Measurements from ENCODE around the gene GP1BB.
"Not testable (repeated sequence)": the region's sequence is repeated elsewhere in the genome, so short reads cannot be mapped to it uniquely, and the experiment has no call there.

GP1BB gene

DNA sequence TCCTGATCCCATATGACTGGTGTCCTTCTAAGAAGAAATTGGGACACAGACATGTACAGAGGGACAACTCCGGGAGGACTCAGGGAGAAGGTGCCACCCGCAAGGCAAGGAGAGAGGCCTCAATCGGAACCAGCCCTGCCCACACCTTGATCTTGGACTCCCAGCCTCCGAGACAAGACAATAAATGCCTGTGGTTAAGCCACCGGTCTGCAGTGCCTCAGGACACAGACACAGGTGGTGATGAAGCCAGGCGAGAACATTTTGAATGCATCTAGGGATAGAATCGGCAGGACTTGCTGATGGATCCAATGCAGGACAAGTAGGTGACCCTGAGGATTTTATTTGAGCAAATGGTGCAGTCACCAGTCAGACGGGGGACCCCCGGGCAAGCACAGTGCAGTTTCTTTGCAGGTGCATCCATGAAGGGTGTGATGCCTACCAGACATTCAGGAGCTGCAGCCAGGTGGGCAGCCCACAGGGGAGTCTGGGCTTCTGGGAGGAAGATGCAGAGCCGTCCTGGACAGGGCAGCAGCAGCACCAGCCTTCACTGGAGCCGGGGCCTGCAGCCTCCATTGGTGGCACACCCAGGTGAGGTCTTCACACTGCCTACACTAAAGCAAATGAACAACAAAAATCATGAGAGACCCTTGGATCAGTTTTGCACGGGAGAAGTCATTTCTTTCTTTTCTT lies 29.2 kb upstream of the GP1BB start:
- no peak for DNase-seq (ENCODE audit: low read depth)

DNA sequence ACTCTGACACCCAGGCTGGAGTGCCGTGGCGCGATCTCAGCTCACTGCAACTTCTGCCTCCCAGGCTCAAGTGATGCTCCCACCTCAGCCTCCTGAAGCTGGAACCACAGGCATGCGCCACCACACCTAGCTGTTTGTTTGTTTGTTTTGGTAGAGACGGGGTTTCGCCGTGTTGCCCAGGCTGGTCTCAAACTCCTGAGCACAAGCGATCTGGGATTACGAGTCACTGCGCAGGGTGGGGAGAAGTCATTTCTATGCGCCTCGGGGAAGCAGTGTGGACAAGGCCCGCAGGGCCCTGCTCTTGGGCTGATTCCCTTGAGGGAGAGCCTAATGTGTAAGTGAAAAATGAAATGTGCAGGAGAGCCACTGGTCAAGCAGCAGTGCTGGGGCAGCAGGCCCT lies 28.6 kb upstream of the GP1BB start:
- DNase-seq (ENCODE audit: low read depth): no peak

DNA sequence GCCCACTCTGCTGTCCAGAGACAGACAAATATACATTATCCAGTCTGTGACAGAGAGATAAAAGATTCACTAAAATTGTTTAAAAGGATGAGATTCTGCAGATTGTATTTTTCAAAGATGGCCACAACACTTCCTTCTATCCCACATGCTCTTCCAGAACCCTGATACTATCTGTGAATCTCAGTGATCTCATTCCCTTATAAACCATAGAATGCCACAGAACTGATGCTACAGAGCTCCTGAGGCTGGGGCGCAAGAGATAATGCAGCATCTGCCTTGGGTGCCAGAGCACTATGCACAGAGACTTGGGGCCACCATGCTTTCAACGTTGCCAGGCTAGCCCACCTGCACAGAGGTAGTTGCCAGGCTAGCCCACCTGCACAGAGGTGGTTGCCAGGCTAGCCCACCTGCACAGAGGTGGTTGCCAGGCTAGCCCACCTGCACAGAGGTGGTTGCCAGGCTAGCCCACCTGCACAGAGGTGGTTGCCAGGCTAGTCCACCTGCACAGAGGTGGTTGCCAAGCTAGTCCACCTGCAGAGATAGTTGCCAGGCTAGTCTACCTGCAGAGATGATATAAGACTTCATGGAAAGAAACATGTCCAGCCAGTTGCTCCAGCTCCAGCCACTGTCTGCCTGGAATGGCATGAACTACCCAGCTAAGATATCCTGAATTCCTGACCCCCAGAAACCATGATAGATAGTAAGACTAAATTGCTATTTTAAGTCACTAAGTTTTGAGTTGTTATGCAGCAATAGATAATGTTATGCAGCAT lies 26.6 kb upstream of the GP1BB start:
- no peak for DNase-seq (ENCODE audit: low read depth)

DNA sequence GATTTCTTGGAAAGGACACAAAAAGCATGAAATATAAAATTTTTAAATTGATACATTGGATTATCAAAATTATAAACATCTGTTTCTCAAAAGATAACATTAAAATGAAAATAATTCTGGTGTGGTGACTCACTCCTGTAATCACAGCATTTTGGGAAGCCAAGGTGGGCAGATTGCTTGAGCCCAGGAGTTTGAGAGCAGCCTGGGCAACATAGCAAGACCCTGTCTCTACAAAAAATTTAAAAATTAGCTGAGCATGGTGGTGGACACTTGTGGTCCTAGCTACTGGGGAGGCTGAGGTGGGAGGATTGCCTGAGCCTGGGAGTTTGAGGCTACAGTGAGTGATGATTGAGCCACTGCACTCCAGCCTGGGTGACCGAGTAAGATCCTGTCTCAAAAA lies 25.5 kb upstream of the GP1BB start:
- DNase-seq (ENCODE audit: low read depth): not testable (repeated sequence)

DNA sequence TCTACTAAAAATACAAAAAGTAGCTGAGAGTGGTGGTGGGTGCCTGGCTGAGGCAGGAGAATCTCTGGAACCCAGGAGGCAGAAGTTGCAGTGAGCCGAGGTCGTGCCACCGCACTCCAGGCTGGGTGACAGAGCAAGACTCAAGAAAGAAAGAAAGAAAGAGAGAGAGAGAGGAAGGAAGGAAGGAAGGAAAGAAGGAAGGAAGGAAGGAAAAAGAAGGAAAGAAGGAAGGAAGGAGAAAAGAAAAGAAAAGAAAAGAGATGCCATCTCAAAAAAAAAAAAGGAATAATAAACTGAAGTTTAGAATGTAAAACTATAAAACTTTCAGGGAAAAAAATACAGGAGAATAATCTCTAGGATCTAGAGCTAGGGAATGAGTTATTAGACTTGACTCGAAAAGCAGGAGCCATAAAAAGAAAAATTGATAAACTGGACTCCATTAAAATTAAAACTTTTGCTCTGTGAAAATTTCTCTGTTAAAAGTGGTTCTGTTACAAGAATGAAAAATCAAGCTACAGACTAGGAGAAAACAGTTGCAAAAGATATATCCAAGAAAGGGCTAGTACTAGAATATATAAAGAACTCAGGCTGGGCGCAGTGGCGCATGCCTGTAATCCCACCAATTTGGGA lies 22.4 kb upstream of the GP1BB start:
- DNase-seq (ENCODE audit: low read depth): no peak

DNA sequence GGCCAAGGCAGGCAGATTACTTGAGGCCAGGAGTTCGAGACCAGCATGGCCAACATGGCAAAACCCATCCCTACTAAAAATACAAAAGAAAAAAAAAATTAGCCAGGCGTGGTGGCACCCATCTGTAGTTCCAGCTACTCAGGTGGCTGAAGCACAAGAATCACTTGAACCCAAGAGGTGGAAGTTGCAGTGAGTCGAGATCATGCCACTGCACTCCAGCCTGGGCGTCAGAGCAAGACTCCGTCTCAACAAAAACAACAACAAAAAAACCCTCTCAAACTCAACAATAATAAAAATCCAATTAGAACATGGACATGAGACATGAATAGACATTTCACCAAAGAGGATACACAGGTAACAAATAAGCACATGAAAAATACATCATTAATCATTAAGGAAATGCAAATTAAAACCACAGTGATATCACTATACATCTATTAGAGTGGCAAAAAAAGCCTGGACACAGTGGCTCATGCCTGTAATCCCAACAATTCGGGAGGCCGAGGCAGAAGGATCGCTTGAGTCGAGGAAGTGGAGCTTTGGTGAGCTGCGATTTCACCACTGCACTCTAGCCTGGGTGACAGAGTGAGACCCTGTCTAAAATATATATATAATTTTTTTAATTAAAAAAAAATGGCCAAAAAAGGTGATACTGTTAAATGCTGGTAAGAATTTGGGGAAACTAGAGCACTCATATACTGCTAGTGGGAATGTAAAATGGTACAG lies 21.8 kb upstream of the GP1BB start:
- no peak for DNase-seq (ENCODE audit: low read depth)

DNA sequence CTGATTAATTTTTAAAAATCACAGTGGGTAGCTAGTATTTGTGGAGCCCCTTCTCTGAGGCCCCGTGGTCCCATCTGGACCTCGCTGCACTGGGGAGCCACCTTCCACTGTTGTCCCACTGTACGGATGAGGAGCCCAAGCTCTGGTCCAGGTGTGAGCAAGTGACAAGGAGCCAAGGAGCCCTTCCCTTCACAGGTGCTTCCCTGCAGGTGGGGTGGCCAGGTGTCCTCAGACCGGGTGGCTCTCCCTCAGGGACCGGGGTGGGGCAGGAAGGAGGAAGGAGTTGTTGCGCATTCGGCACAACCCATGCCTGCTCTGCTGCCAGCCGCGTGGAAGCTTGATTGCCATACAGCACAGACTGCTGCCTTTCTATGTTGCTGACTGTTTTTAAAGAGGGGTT lies 19.5 kb upstream of the GP1BB start:
- no peak for DNase-seq (ENCODE audit: low read depth)

DNA sequence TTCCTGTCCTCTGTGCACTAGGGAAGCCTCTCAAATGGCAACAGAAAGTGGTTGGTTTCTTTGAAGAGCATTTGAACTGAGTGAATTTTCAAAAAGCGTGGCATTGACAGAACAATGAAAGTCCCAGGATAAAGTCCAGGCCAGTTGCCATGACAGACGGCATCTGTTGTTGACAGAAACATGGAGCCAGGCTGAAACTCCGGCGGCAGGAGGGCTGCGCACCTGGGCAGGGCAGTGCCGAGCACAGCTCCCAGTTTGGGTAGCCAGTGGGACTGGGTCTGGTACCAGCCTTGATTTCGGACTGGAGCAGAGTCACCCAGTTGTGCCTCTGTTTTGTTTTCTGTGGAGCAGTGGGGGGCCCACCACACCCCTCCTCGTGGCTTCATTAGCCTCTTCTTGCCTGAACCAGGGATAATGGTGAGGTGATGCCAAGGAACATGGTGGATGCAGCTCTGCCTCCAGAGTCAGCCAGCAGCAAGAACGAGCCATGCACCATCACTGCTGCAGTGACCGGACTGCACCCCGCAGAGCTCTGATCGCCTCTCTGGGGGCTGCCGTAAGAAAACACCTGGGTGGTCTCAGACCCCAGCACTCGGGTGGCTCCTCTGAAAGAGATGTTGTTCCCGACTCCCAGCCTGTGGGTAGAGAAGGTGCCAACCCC lies 18.9 kb upstream of the GP1BB start:
- no peak for DNase-seq (ENCODE audit: low read depth)

DNA sequence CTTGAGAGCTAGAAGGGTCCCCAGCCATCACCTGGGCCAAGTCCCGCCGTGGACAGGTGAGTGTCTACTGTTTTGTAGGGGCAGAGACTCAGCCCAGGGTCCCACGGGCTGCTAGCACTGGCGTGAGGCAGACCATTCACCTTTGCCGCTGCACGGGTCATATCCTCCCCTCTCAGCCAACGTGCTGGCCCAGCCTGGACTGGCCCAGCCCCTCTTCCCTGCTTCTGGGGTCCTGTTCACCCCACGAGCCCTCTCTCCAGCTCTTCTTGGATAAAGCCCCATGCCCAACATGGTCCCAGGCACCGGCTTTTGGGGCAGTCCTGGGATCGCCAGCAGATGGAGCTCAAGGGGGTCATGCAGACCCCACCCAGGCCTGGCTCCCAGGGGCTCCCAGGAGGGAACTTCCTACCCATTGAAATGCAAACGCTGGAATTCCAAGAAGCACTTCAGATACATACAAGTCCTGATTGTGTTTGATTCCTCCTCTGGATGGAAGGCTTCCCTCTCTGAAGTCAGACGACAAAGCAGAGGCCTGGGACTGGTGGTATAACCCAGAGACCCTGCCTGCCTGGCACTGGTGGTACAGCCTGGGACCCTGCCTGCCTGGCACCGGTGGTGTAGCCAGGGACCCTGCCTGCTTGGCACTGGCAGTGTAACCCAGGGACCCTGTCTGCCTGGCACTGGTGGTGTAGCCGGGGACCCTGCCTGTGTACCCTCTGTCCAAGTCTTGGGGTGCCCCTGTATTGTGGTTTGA lies 18.0 kb upstream of the GP1BB start:
- no peak for DNase-seq (ENCODE audit: low read depth)

DNA sequence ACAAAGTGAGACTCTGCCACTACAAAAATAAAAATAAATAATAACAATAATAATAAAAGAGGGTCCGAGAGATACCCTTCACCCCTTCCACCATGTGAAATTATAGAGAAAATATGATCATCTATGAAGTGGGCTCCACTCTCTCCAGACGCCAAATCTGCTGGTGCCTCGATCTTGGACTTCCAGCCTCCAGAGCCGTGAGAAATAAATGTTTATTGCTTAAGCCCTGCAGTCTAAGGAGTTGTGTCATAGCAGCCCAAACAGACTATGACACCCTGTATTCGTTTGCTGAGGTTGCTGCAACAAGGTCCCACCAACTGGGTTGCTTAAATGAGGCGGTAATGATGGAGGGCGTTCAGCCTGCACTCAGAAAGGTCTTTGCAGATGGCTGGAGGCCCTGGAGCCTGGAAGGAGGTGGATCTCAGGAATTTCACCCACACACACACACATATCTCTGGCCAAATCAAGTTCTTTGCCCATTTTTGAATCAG lies 16.6 kb upstream of the GP1BB start:
- DNase-seq (ENCODE audit: low read depth): no peak

DNA sequence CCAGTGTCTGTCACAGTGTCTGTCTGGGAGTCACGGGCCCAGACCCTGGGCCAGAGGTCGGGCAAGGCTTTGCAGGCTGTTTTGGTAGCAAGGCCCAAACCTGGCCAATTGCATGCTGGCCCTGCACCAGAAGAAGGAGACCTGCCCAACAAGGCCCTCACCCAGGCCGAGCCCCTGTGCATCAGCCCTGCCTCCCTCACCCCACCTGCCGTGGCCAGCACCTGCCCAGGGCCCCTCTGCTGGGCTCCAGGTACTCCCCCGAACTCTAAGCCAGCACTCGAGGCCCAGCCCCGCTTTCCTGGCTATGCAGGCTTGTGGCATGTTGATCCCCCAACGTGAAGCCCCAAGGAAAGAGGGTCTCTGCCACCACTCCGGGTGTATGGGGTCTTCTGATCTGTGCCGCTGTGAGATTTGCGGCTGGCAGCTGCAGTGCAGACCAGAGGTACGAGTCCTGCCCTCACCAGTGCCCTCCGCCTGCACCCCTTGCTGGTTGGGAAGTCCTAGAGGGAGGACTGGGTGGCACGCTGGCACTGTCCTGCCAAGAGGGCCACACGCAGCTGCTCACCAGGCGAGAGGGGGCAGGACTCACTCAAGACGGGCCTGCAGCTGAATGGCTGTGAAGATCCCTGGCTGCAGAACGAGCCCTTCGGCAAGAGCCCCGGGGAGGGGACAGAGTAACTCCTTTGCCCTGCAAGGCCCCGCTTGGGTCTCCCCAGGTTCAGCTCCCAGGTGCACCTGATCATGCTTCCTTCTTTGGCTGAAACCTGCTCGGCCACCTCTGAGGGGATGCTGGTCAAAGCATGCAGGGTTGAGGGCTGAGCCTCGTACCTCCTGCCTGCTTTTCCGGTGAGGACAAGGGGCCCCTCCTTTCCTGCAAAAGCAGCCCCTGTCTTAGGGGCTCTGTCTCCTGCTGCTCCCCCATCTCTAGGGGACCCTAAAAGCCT lies 15.7 kb upstream of the GP1BB start:
- no peak for DNase-seq (ENCODE audit: low read depth)

DNA sequence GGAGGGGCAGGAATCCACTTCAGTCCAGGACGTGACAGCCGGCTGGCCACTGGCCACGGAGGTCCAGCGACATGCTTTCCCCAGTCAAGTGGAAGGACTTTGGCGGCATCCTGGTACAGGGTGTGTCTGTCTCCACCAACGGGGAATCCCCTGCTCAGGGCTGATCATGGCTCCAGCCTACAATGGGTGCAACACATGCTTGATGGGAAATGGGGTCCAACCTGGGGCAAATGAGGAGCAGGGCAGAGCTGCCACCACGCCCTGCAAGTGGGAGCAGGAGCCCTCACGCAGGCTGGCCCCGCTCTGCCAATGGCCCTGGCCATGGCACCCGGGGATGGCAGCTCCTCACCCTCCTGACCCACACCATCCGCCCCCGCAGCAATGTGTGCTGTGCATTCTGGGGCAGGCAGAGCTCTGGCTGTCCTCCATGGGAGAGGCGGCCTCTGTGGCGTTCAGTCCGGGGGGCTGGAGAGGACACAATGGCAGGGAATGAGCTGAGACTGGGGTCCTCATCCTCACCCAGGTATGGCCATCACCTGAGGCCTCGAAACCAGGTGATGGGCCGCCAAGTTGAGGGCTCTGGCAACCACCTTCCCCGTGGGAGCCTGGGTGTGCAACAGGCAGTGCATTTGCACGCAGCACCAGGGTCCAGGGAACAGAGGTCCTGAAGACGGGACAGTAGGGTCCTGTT lies 14.9 kb upstream of the GP1BB start:
- DNase-seq (ENCODE audit: low read depth): no peak

DNA sequence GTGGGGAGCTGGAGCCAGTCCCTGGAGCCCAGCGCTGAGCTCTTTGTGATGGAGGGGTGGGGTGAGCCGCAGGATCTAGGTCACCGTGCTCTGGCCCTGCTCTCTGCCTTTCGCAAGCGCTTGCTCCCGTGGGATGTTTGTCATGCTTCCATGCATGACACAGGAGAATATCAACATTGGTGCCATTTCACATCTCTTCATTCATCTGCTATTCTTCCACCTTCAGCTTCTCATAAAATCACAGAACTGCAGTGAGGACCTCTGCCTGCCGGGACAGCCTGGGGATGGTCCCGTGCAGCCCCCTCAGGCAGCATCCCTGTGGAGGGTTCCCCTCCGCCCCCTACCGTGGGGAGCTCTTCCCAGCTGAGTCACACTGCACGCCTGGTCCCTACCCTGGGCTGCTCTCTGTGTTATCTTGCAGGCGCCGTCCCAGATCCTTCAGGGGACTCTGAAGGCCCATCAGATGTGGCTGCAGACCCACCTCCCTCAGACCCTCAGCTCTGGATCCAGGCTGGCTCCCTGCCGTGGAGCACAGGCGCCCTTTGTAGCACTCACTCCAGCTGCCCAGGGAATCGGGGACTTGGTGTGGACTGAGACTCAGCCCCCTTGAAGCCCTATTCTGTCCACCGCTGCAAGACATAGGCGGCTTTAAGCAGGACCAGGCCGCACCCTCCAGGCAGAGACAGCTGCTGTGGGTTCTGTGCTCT lies 14.1 kb upstream of the GP1BB start:
- DNase-seq (ENCODE audit: low read depth): no peak

DNA sequence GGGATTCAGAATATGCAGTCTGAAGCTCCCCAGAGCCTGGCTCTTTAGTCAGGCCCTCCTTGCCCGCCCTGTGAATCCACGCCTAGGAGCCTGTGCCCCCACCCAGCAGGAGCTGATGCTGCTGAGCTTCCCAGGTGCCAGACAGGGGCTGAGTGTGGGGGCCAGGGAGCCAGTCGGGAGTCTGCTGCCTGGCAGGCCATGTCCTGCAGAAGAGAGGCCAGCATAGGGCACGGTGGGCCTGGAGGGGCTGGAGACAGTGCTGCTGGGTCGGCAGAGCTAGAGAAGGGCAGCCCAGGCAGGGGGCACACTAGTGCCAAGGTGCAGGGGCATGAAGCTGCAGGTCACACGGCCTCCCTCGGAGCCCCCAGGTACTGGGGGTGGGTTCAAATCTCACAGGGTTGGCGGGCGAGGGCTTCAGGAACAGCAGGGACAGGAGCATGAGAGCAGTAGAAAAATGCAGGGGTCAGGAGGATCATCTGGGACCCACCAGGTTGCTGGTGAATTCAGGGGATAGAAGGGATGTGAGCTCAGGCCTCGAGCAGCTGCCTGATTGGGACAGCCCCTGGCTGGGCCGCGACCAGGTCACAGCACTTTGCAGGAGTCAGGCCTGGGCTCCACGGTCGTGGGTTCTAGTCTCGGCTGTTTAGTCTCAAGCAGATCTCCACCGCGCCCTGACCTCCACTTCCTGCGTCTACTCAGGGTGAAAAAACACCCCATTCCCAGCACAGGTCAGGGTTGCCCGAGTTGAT lies 13.1 kb upstream of the GP1BB start:
- DNase-seq (ENCODE audit: low read depth): no peak

DNA sequence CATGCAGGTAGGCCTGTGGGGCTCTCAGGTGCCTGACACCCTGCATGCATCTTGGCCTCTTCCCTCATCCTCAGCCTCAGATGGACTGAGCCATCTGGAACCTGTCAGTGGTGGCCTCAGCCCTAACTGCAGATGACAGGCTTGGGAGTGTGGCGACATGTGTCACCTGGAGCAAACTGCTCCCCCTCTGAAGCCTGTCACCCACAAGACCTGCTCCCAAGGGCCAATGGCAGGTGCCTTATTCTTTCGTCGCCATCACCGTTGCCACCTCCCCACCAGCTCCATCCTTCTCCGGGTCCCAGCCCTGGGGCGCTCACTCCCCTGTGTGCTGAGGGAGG lies 12.6 kb upstream of the GP1BB start:
- no peak for DNase-seq (ENCODE audit: low read depth)

DNA sequence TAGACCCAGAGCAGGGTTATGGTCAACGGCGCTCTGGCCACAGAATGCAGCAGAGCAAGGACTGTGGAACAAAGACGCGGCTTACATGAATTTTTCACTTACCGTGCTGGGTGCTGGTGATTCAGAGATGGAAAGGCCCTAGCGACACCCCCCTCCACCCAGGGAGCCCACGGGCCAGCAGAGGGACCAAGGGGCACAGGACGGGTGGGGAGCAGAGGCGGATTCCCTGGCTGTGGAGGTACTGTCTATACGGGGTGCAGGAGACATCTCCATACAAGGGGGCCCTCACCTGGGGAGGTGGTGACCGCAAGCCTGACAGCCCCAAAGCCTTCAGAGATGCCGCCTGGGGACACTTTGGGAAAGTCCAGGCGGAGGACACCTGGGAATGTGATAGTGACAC lies 10.1 kb upstream of the GP1BB start:
- DNase-seq (ENCODE audit: low read depth): no peak

DNA sequence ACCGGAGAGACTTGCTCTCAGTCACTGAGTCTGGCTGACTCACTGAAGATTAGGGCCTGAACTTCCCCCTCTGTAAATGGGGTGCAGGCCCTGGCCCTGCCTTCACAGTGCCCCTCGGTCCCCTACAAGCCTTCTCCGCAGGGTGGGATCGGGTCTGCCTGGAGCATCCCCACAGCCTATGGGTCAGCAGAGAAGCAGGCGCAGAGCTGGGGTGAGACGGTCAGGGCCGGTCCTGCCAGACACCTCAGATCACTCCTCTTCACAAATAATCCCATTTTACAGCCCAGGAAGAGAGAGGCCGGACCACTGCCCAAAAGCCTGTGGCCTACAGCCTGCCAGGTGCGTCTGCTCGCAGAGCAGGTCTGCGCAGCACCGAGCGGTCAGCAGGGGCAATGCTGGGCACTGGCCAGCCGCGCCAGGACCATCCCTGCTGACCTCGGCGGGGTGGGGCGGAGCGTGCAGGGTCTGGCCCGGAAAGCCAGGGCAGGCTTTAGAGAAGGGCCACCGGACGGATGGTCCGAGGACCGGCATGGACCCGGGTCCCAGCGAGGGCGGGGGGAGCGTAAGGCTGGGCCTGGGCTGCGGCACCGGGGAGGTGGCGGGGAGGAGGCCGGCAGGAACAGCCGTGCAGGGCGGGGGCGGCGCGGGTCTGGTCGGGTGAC lies 9.6 kb upstream of the GP1BB start:
- DNase-seq (ENCODE audit: low read depth): no peak
